Hindlimb muscle (tissue), 1 donor: Measurements from ENCODE around the gene NLRP8. TPM values are rescaled to one million over a fixed set of nuclear protein-coding genes. Genes with fewer than 3 reads are reported as not detected.
"Not testable (repeated sequence)": the region's sequence is repeated elsewhere in the genome, so short reads cannot be mapped to it uniquely, and the experiment has no call there.

Source experiments
- DNase-seq: peaks from one replicate; pipeline ENCODE4 v3.0.0-alpha.2; 2013
- polyA plus RNA-seq: library from polyadenylated mRNA; unstranded; fragments of 120-200 nt; gene quantifications from one replicate; pipeline ENCODE4 v1.2.1, GENCODE V29; 2013; ENCODE audit not compliant: insufficient read length

Gene NLRP8
- polyA plus RNA-seq, result not detected

DNA sequence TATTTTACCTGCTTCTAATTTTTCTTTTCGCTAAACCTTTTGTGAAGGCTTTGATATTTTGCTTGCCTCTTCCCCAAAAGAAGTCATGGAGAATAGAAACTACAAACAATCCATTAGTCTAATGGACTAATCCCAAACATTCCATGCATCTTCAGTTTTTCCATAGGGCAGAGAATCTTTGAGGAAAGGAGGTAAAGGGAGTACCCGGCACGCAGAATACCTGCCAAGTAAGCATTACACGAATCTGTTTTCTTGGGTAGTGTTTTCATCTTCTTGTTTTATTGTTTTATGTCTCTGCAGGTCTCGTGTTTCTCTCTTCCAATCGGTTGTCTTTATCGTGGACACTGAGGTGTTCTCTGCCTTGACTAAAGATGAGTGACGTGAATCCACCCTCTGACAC, at the start of gene NLRP8:
Gene NLRP8, plus strand, starts transcription at position 301 of the 400 bp plus-strand sequence.
- no peak for DNase-seq

DNA sequence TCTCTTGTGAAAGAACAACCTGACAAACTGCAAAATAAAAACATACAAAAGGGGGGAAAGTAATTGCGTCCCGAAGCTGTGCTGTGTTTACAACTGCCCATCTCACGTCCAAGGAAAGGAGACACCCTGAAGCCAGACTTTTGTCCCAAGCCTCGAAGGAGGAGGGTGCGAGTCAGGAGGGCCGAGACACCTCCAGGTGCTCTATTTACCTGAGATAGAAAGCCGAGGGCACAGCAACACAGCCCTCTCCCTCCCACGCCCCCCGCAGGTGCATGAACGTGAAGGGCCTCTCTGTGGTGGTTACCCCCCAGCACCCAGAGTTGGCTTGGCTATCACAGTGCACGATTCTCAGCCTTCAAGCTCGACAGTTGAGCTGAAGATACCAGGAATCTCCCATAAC, 48.7 kb upstream of the NLRP8 start:
- DNase-seq, result no peak

DNA sequence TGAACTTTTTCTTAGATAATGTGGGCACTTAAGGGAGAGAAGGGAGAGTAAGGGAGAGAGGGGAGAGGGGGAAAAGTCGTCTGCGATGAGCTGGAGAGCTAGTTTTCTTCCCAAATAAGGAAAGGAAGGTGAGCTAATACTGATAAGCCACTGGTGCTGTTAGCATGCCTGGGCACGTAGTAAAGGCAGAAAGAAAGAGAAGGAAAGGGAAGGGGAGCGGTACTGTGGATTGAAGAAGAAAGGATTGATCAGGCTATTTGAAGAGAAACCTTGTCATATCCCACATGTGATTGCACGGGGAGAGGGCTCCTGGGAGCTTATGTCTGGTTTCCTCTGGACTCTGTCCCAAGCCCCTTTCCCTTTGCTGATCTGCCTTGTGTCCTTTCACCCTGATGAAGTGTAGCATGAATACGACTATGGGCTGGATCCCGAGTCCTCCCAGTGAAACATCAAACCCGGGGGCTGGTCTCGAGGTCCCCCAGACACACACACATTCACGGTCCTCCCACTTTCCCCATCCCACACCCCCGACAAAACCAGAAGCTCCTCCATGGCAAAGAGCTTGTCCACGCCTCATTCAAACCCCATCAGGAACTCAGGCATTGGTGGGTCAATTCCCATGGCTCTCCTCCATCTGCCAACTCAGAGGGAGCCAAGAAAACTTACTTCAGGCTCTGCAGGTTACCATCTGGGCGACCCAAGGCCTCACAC, 46.1 kb upstream of the NLRP8 start:
- DNase-seq, result no peak

DNA sequence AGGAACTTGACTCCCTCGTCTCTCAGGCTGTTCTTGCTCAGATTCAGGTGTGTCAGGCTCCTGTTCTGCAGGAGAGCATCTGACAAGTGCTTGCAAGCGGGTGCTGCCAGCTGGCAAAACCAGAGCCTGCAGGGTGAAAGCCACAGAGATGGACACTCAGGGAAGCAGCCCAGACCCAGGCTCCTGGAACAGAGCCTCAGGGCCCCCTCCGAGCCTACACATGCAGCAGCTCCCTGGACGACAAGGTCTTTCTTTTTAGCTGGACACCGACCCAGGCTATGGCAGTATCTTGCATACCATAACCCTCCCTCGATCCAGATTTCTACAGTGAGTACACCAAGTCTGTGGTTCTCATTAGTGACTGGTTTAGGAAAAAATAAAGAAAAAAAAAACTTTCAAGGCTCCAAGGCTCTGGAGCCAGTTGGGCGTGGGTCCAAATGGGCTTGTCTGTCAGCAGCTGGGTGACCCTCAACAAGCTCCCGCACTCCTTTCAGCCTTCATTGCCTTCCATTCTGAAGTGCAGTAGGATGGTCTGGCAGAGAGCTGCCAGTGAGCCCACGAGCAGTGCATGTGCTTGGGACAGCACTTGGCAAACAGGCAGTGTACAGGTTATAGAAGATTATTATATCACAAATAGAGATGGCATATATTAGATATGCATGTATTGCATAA, 45.4 kb upstream of the NLRP8 start:
- DNase-seq, result no peak

DNA sequence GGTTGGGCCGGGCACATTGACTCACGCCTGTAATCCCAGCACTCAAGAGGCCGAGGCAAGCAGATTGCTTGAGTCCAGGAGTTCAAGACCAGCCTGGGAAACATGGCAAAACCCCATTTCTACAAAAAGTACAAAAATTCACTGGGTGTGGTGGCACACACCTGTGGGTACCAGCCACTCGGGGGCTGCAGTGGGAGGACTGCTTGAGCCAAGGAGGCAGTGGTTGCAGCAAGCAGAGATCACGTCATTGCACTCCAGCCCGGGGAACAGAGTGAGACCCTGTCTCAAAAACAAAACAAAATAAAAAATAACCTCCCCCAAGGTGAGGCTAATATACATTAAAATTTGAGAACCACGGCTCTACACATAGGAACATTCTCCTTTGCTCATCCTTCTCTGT, 40.3 kb upstream of the NLRP8 start:
- DNase-seq, result no peak

DNA sequence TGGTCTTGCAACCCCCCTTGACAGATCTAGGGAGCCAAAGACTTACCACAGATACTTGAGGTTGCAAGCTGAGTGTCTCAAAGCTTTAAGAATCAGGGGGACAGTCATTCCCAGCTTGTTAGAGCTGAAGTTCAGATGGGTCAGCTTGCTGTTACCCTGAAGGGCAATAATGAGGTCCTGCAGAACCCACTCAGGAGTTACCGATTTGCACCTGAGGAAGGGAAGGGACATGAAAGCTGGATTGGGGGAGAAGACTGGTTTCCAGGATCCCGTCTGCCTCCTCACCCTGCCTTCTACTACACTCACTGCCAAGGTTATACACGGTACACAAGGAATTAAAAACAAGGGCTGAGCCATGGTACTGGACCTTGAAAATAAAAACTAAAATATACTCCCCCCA, 39.9 kb upstream of the NLRP8 start:
- DNase-seq, result no peak

DNA sequence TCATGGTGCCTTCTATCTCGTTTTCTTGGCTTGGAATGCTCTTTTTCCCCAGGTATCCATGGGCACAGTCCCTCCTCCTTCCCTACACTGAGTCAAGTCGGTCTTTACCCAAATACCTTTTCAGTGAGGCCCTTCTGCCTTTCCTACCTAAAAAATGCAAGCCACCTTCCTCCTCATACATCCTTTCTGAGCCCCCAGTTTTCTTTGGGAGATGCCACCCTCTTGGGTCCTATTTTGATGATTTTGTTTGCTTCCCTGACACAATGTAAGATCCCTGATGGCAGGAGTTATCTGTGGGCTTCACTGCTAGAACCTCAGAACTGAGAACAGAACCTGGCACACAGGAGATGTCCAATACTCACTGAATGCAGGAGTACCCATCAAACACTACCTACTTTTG, 37.8 kb upstream of the NLRP8 start:
- DNase-seq, result no peak

DNA sequence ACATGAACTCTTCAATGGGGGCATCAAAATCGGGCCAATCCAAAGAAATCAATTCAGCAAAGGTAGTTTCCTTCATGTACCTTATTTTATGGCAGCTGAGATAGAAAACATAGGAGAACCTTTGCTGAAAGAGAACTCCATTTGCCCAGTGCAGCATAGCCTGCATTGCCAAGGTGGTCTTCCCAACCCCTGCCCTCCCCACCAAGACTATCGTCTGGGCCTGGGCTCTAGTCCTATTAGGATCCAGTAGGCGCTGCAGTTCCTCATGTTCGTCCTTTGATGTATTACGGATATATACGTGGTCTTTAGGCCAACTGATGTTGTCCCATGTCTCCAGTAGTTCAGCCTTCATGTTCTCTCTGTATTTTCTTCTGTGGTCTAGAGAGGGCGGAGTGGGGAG, 34.7 kb upstream of the NLRP8 start:
- DNase-seq, result no peak

DNA sequence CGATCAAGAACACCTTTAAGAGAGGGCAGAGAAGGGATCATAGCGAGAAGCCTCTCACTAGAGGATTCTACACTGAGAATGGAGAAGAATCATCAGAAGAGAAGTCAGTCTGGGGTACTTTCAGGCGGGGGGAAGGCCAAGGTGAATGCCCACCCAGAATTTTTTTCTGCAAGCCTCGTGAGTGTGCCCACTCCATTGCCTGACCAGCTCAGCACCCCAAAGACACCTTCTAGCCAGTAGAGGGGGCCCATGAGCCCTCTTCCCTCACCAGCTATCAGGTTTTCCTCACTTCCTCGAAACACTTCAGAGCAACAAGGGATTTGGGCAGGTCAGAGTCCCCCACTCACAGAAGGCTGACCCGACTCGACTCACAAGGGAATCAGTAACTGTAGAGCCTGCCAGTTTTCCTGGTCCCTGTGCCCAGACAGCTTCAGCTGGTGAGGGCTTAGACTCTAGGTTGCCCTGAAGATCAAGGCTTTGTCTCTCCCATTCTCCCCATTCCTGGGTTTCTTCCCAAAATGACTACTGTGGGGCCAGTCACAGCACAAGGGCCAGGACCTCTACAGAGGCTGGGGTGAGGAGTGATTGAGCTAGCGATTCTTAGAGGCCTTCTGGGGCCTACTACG, 33.9 kb upstream of the NLRP8 start:
- no peak for DNase-seq

DNA sequence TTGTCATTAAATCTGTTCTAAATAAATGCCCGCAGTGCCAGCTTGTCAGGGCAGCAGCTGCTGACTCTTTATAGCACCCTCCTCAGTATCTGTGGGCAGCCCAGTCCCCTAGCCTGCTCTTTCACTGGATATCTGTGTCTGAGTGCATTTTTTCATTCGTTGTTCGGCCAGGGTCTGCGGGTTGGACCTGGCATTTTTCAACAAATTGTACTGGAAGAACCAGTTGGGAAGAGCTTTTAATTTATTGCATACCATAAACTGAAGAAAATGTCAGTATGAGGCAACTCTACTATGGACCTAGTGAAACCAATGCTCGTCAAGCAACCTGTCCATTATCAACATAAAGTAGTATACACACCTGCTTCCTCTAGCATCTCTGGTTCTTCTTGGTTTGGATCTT, 24.1 kb upstream of the NLRP8 start:
- no peak for DNase-seq

DNA sequence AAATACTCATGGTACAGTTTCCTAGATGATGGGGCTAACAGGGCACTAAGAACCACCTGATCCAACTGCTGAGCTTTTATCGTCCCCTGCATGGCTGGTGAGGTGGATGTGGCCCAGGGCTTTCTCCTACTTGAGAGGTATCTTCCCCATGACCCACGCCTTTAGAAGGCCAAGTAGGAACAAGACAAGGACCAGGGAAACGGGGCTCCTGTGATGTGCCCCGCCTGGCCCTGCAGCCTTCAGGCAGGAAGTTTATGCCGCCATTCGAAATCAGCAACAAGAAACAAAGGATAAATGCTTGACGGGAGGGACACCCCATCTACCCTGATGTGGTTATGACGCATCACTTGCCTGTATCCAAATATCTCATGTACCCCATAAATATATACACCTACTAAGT, 19.6 kb upstream of the NLRP8 start:
- no peak for DNase-seq

DNA sequence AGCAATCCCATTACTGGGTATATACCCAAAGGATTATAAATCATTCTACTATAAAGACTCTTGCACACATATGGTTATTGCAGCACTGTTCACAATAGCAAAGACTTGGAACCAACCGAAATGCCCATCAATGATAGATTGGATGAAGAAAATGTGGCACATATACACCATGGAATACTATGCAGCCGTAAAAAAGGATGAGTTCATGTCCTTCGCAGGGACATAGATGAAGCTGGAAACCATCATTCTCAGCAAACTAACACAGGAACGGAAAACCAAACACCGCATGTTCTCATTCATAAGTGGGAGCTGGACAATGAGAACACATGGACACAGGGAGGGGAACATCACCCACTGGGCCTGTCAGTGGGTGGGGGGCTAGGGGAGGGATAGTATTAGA, 18.4 kb upstream of the NLRP8 start:
- not testable (repeated sequence) for DNase-seq

DNA sequence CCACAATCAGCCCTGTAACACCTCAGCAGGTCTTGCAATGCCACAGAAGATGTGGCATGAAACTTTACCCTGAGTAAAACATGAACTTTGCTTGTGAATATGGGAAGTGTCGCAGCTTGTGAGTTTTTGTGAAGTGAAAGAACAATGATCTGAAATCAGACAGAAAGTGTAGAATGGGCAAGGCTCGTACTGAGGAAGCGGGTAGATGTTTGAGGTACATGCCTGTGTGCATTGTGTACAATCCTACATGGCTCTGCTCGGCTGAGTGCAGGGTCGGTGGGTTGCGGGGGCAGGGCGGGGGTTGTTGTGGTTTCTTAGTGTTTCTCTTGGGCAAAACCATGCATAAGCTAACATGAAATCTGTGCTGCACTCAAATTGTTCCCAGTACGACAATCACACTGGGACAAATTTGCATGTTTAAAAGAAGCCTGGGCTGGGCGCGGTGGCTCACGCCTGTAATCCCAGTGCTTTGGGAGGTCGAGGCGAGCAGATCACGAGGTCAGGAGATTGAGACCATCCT, 16.6 kb upstream of the NLRP8 start:
- no peak for DNase-seq

DNA sequence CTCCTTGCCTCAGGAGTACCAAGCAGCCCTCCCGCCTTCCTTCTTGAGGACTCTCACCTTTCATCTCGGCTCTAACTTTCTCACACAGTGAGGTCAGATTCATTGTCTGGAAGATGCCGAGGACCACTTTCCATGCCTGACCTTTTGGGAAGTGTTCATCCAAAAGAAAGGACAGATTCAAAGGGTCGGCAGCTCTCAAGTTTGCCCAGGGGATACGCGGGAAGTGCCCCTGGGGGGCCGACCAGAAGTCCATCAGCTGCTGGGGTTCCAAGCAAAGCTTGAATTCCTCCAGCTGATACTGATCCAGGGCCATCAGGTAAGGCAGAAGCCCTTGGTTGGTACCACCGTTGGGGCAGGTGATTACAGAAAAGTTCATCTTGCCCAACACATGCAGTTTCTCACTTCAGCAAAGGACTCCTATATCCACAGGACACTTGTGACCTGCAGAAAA, 15.7 kb upstream of the NLRP8 start, which contains the start of gene NLRP13:
Gene NLRP13, minus strand, starts transcription at position 401 of the 451 bp plus-strand sequence. Its CDS starts 25 bp downstream, at position 376.
- no peak for DNase-seq

DNA sequence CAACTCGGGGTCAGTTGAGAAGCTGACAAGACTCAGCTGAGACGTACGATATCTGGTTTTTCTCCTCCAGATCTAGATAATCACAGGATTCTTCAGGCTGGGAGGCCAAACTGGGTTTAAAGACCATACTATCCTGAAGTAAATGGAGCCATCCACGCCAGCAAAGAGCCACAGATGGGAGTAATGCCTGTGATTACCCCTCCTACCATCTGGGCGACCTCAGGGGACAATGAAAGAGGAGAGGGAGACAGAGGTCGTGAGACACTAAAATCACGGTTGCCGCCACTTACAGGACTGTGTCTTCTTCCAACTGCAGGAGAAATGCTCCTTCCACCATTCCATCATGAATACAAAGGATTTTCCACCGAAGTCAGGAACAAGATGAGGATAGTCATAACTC, 12.4 kb upstream of the NLRP8 start:
- no peak for DNase-seq

DNA sequence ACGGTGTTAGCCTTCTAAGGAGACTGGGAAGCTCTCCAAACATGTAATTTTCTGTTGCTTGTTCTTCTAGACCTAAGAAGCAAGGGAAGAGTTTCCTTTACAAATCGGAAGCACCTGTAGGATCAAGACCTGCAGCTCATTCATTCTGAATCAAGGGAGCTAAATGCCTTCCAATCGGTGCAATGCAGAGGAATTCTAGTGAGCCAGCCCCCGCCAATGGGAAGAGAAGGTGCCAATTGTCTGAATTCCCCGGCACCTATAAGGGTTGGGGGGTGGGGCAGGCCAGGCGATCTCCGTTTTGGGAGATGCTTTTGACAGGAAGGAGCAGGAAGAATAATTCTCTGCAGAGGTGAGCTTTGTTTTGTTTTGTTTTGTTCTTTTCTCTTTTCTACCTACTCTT, 8.4 kb upstream of the NLRP8 start:
- no peak for DNase-seq

DNA sequence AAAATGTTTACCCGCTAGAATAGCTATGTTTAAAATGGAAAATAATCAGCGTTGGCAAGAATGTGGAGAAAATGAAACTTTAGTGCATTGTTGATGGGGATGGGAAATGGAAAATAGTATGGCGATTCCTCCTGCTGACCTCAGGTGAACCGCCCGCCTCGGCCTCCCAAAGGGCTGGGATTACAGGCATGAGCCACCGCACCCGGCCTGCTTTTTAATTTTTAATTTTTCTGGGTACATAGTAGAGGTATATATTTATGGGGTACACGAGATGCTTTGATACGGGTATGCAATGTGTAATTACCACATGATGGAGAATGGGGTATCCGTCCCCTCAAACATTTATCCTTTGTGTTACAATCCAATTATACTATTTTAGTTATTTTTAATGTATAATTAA, 7.3 kb upstream of the NLRP8 start:
- no peak for DNase-seq

DNA sequence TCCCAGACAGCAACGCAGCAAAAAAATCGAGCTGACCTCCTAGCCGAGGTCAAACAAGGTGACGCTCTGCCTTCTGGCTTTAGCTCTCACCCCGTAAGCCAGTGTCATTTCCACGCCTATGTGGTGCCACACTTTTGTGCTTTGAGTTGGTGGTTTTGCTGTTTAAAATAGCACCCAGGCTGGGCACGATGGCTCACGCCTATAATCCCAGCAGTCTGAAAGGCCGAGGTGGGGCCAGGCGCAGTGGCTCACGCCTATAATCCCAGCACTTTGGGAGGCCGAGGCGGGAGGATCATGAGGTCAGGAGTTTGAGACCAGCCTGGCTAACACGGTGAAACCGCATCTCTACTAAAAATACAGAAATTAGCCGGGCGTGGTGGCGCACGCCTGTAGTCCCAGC, 2.9 kb downstream of the NLRP8 start:
- not testable (repeated sequence) for DNase-seq

DNA sequence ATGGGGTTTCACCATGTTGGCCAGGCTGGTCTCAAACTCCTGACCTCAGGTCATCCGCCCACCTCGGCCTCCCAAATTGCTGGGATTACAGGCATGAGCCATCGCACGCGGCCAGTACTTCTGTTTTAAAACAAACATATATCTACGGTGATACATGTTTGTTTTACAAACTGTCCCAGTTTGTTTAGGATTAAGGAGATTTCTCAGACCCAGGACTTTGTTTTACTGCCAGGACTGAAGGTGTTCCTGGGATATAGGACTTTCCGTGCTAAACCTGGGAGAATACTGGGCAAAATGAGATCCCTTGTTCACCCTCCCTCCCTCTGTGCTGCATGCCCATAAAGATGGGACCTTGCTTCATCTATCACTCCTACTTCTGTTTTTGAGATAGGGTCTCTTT, 8.8 kb downstream of the NLRP8 start:
- no peak for DNase-seq

DNA sequence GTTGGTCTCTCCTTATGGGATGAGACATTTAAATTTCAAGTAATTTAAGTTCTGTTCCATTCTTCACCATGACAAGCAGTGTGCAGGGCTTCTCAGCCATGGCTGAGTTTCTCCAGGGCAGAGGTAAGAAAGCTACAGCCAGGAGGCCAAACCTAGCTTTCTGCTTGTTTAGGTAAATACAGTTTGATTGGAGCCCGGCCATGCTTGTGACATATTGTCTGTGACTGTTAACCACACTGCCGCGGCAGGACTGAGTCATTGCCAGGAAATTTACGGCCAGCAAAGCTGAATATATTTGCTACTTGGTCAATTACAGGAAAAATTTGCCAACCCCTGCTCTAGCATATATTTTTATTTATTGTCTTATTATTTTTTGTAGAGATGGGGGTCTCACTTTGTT, 10.7 kb downstream of the NLRP8 start:
- DNase-seq, result no peak

DNA sequence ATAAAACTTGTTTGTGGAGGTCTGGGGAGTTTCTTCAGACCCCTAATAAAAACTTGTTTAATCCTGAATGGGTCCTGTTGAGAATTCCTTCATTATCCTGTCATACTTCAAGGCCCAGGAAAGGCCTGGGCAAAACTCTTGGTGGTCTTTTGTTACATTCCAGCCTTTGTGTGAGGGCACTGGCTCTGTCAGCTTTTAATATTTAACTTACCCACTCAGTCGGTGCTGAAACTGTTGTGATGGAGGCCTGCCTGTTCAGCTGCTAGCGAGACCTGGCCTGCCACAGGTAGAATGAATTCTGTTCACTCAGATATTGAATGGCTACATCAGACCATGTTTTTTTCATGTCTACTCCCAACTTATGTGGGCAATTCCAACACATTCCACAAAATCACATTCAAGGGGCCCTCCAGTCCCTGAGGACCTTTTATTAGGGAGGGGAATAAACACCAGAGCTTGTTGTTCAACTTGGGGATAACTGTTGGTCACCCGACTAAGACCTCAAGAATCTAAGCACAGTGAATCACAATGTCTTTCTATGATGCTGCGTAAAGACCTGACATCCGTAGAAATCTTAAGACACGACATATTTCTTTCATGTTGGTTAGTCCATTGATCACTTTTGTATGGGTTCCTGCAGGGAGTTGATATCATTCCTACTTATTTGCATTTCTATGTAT, 12.5 kb downstream of the NLRP8 start:
- DNase-seq, result no peak

DNA sequence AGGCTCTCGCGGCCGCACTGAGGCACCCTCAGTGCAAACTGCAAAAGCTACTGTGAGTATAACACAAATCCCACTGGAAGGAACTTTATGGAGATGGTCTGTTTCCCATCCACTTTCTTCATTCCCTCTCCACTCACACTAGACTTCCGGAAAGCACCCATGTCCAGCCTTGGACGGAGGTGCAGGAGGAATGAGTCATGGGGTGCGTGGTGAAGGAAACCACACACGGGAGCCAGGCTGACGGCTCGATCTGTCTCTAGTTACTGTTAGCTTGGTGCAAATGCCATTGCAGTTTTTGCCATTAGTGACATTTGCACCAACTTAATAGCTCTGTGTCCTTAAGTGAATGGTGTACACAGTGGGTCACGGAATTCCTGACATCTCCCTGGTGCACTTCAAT, 14.6 kb downstream of the NLRP8 start:
- DNase-seq, result no peak

DNA sequence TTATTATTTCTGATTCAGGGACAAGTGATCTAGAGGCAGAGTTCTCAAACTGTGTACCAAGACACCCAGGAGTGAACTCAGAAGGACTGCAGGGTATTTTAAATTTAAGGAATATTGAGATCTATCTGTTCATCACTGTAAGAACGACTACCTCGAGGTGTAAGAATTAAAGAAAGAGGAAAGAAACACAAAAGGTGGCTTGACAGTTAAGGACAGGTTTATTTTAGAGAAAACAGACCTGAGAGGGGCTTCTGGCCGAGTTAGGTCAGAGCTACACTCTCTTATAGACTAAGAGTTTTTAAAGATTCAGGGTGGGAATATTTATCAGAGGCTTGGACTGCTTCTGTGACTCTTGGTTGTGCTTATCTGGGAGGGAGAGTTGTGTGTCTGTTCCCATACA, 26.4 kb downstream of the NLRP8 start:
- no peak for DNase-seq
